Activated T-helper 1 cell treated with anti-CD3 and anti-CD28 coated beads, Interleukin-12 subunit alpha, Interleukin-12 subunit beta, Interleukin-2, Interleukin-4 antibody, amounts not matched to agents 30 ng/mL and 10 ng/mL and 1 ng/mL, durations not matched to agents 14 hours and 24 hours and 36 hours (primary cell): ENCODE results near the gene MBD3L4. TPM values are rescaled to one million over a fixed set of nuclear protein-coding genes. Genes with fewer than 3 reads are reported as not detected.
"Not testable (repeated sequence)": the region's sequence is repeated elsewhere in the genome, so short reads cannot be mapped to it uniquely, and the experiment has no call there.

ENCODE experiments used
- DNase-seq: peaks from one replicate; pipeline ENCODE4 v3.0.0; 2021; ENCODE audit warnings: low spot score
- H3K27ac Mint-ChIP-seq: one replicate; pipeline ENCODE4 v1.8.0; 2021; ENCODE audit warnings: mild to moderate bottlenecking, mixed read lengths
- H3K27me3 Mint-ChIP-seq: one replicate; pipeline ENCODE4 v1.8.0; 2022; ENCODE audit warnings: mild to moderate bottlenecking, moderate library complexity, mixed read lengths; ENCODE audit not compliant: insufficient read depth
- H3K36me3 Mint-ChIP-seq: one replicate; pipeline ENCODE4 v1.8.0; 2021; ENCODE audit warnings: low read depth, mixed read lengths
- H3K4me1 Mint-ChIP-seq: one replicate; pipeline ENCODE4 v1.8.0; 2021; ENCODE audit warnings: low read depth, mixed read lengths
- H3K4me3 Mint-ChIP-seq: one replicate; pipeline ENCODE4 v1.8.0; 2021; ENCODE audit warnings: mild to moderate bottlenecking, moderate library complexity, mixed read lengths
- H3K9me3 Mint-ChIP-seq: one replicate; pipeline ENCODE4 v1.8.0; 2021; ENCODE audit warnings: mixed read lengths
- intact Hi-C: fragments of 100-400 bp; cut with micrococcal nuclease; formaldehyde crosslinking; loops from one replicate; pipeline ENCODE4 v1.15.1; 2024
- total RNA-seq: library from RNA; stranded (reverse); gene quantifications from 2 replicates; pipeline ENCODE4 v1.2.3, GENCODE V29; 2022

The MBD3L4 gene
- total RNA-seq, 1 donor from 2014 or later = not detected

- H3K27me3 Mint-ChIP-seq = no peaks in the 10 kb centered on the region
- H3K9me3 Mint-ChIP-seq = no peaks in the 10 kb centered on the region
- DNase-seq = no peak
- intact Hi-C loops = no loop called here
- H3K36me3 Mint-ChIP-seq = no peaks in the 10 kb centered on the region
- H3K27ac Mint-ChIP-seq = no peak overlapping the region
- H3K4me3 Mint-ChIP-seq = no peak overlapping the region
- peaks cover 2% of the 10 kb centered on the region for H3K4me1 Mint-ChIP-seq
Observed at GRCh38 chr19:7063764-7064418, 23.9 kb upstream of the MBD3L4 start.

GRCh38 chr19:7063339-7063738 is 23.4 kb upstream of the MBD3L4 start:
- no peak for DNase-seq
- intact Hi-C loops = no loop called here
- H3K9me3 Mint-ChIP-seq = no peaks in the 10 kb centered on the region
- H3K36me3 Mint-ChIP-seq = no peaks in the 10 kb centered on the region
- H3K4me3 Mint-ChIP-seq = no peak overlapping the region
- no peaks in the 10 kb centered on the region for H3K4me1 Mint-ChIP-seq
- H3K27me3 Mint-ChIP-seq = no peaks in the 10 kb centered on the region
- H3K27ac Mint-ChIP-seq = no peak overlapping the region

DNA sequence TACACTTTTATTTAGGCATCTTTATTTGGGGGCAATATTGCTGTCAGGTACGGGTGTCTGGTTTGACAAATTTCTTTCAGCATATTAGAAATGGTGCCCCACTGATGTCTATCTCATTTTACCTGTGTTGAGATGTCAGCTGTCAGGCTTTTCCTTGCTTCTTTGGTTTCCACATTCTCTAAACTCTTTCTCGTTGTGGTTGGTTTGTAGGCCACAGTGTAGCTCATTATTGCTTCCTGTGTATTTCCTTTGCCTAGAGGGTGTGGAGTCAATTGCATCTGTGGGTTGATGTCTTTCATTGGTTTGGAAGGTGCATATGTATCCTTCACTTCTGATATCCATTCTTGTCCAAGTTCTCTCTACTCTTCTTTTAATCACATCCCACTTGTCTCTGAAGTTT is 20.0 kb upstream of the MBD3L4 start:
- H3K36me3 Mint-ChIP-seq, H3K9me3 Mint-ChIP-seq, H3K27me3 Mint-ChIP-seq, intact Hi-C loops, DNase-seq, H3K4me3 Mint-ChIP-seq, H3K27ac Mint-ChIP-seq, H3K4me1 Mint-ChIP-seq: not testable (repeated sequence)

- H3K36me3 Mint-ChIP-seq, H3K4me3 Mint-ChIP-seq, intact Hi-C loops, H3K4me1 Mint-ChIP-seq, DNase-seq, H3K9me3 Mint-ChIP-seq, H3K27ac Mint-ChIP-seq, H3K27me3 Mint-ChIP-seq: not testable (repeated sequence)
Observed at GRCh38 chr19:7058576-7058975, 18.6 kb upstream of the MBD3L4 start, which contains the start of gene MBD3L3. MBD3L3 (minus strand) TSS chr19:7058676; CDS start chr19:7058605, 71 bp downstream.

DNA sequence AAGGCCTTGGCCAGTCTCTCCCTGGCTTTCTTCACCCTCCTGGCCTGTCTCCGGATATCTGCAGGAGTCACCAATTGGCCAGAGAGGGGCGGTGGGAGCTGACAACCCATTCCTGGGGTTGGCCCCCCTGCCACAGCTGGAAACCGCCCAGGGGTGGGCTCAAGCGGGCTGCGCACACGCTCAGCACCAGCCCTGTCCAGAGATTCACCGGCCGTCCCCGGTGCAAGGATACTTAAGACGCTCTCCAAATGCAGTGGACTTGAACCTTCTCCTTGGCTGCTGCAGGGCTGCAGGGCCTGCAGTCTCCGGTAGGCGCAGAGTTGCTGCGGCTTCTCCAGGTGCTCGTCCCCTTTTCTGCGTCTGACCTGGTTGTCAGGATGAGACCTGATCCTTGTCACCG is 16.4 kb upstream of the MBD3L4 start:
- intact Hi-C loops, DNase-seq, H3K27ac Mint-ChIP-seq: not testable (repeated sequence)

DNA sequence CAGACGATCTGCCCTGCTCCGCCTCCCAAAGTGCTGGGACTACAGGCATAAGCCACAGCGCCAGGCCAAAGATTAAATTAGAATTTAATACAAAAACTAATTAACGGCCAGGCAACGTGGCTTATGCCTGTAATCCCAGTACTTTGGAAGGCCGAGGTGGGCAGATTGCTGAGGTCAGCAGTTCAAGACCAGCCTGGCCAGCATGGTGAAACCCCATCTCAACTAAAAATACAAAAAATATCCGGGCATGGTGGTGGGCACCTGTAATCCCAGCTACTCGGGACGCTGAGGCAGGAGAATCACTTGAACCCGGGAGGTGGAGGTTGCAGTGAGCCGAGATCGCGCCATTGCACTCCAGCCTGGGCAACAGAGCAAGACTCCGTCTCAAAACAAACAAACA is 15.7 kb upstream of the MBD3L4 start:
- H3K4me3 Mint-ChIP-seq, DNase-seq, H3K27ac Mint-ChIP-seq, H3K36me3 Mint-ChIP-seq, H3K27me3 Mint-ChIP-seq, H3K9me3 Mint-ChIP-seq, intact Hi-C loops, H3K4me1 Mint-ChIP-seq: not testable (repeated sequence)

More for the DNA sequence above, 16.4 kb upstream of the MBD3L4 start:
- H3K9me3 Mint-ChIP-seq, H3K27me3 Mint-ChIP-seq, H3K4me1 Mint-ChIP-seq, H3K36me3 Mint-ChIP-seq, H3K4me3 Mint-ChIP-seq: not testable (repeated sequence)

DNA sequence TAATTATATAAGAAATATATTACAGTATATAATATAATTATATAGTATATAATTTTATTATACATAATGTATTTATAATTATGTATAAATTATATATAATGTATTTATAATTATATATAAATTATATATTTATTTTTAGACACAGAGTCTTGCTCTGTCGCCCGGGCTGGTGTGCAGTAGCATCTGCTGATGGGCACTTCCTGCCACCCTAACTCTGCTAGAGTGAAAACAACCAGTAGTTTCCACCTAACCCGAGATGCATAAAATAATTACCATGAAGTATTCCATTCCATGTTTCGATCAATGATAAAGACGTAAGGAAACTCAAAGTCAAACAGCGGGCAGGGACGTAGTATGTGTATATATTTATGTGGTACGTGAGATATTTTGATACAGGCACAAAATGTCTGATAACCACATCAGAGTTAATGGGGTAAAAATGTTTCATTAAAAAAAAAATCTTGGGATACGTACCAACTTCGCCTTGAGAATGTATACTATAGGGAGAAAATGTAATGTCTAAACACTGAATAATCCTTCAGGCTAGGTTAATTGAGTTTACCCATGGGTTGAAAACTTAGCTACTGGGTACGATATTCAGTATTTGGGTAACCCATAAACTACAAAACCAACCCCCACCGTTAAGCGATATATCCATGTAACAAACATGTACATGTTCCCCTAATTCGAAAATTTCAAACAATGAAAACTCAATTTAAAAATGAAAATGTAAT is 14.8 kb upstream of the MBD3L4 start:
- H3K4me1 Mint-ChIP-seq, H3K36me3 Mint-ChIP-seq, DNase-seq, H3K4me3 Mint-ChIP-seq, H3K9me3 Mint-ChIP-seq, H3K27ac Mint-ChIP-seq, intact Hi-C loops, H3K27me3 Mint-ChIP-seq: not testable (repeated sequence)

DNA sequence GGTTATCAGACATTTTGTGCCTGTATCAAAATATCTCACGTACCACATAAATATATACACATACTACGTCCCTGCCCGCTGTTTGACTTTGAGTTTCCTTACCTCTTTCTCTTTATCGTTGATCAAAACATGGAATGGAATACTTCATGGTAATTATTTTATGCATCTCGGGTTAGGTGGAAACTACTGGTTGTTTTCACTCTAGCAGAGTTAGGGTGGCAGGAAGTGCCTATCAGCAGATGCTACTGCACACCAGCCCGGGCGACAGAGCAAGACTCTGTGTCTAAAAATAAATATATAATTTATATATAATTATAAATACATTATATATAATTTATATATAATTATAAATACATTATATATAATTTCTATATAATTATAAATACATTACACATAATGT is 12.9 kb upstream of the MBD3L4 start:
- H3K9me3 Mint-ChIP-seq, intact Hi-C loops, H3K4me1 Mint-ChIP-seq, H3K27me3 Mint-ChIP-seq, H3K4me3 Mint-ChIP-seq, DNase-seq, H3K36me3 Mint-ChIP-seq, H3K27ac Mint-ChIP-seq: not testable (repeated sequence)

GRCh38 chr19:7051421-7051820 is 11.4 kb upstream of the MBD3L4 start:
- H3K36me3 Mint-ChIP-seq, H3K27me3 Mint-ChIP-seq, H3K9me3 Mint-ChIP-seq, H3K27ac Mint-ChIP-seq, DNase-seq, intact Hi-C loops, H3K4me1 Mint-ChIP-seq, H3K4me3 Mint-ChIP-seq: not testable (repeated sequence)

GRCh38 chr19:7049021-7049420 is 9.0 kb upstream of the MBD3L4 start, which contains the start of gene MBD3L2:
MBD3L2 (plus strand) TSS chr19:7049321; CDS start chr19:7049374, 53 bp downstream.
- DNase-seq, H3K4me1 Mint-ChIP-seq, H3K27ac Mint-ChIP-seq, intact Hi-C loops, H3K4me3 Mint-ChIP-seq, H3K9me3 Mint-ChIP-seq, H3K36me3 Mint-ChIP-seq, H3K27me3 Mint-ChIP-seq: not testable (repeated sequence)

GRCh38 chr19:7041563-7041962 is 1.6 kb upstream of the MBD3L4 start:
- H3K27me3 Mint-ChIP-seq, intact Hi-C loops, H3K9me3 Mint-ChIP-seq, H3K4me1 Mint-ChIP-seq, H3K36me3 Mint-ChIP-seq, H3K27ac Mint-ChIP-seq, H3K4me3 Mint-ChIP-seq, DNase-seq: not testable (repeated sequence)

- H3K4me3 Mint-ChIP-seq, intact Hi-C loops, H3K36me3 Mint-ChIP-seq, H3K27me3 Mint-ChIP-seq, H3K9me3 Mint-ChIP-seq, DNase-seq, H3K27ac Mint-ChIP-seq, H3K4me1 Mint-ChIP-seq: not testable (repeated sequence)
Observed at GRCh38 chr19:7030278-7030677, 9.7 kb downstream of the MBD3L4 start, which contains the start of gene MBD3L5. MBD3L5 (plus strand) TSS chr19:7030578; CDS start chr19:7030612, 34 bp downstream.

DNA sequence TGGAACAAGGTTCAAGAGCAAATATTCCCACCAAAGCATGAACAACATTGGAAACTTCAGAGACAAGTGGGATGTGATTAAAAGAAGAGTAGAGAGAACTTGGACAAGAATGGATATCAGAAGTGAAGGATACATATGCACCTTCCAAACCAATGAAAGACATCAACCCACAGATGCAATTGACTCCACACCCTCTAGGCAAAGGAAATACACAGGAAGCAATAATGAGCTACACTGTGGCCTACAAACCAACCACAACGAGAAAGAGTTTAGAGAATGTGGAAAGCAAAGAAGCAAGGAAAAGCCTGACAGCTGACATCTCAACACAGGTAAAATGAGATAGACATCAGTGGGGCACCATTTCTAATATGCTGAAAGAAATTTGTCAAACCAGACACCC is 11.2 kb downstream of the MBD3L4 start:
- H3K4me3 Mint-ChIP-seq, H3K4me1 Mint-ChIP-seq: not testable (repeated sequence)

More for the DNA sequence above, 11.2 kb downstream of the MBD3L4 start:
- H3K27me3 Mint-ChIP-seq, DNase-seq, H3K27ac Mint-ChIP-seq, H3K9me3 Mint-ChIP-seq, H3K36me3 Mint-ChIP-seq, intact Hi-C loops: not testable (repeated sequence)
